Uterus (tissue), 2 donors: ENCODE measurements around the gene CLEC11A.

ENCODE experiments used
- CTCF ChIP-seq, 4 experiments: fragments of 200-600 bp in 2 of 4; fragments of 450-650 bp in 2 of 4; sonication (generic) in 2 of 4; IDR thresholded peaks; one replicate each; pipeline ENCODE4 v1.5.1; 2016 to 2019; ENCODE audit warnings: antibody characterized with exemption in 4 of 4, mild to moderate bottlenecking in 2 of 4, moderate library complexity in 1 of 4
- POLR2A ChIP-seq, 2 donors: fragments of 450-650 bp; IDR thresholded peaks; one replicate each; pipeline ENCODE4 v1.6.1; 2016; ENCODE audit warnings: antibody characterized with exemption in 2 of 2, mild to moderate bottlenecking in 1 of 2, moderate library complexity in 1 of 2

- no peak for TF ChIP-seq CTCF (IDR thresholded peaks at IDR 0.05)
- TF ChIP-seq POLR2A (IDR thresholded peaks at IDR 0.05) = no peak
Measured at GRCh38 chr19:50694815-50695145, 28.4 kb upstream of the CLEC11A start.
